Esophagus muscularis mucosa (tissue), 3 donors: ENCODE results near the gene CSF2RB.

ENCODE experiments used
- CTCF ChIP-seq, 3 experiments: fragments of 200-600 bp in 2 of 3; fragments of 450-650 bp in 1 of 3; sonication (generic) in 2 of 3; IDR thresholded peaks; one replicate each; pipeline ENCODE4 v1.5.1; 2017 to 2019; ENCODE audit warnings: antibody characterized with exemption in 3 of 3, mild to moderate bottlenecking in 2 of 3, moderate library complexity in 1 of 3
- POLR2AphosphoS5 ChIP-seq, 2 donors: sonication (generic); formaldehyde crosslinking; IDR thresholded peaks; one replicate each; pipeline ENCODE4 v1.6.1; 2017; ENCODE audit warnings: antibody characterized with exemption in 2 of 2

- TF ChIP-seq CTCF (IDR thresholded peaks at IDR 0.05) (peak in 2 of 3 experiments; percentile 18 to 43), POLR2AphosphoS5 (IDR thresholded peaks at IDR 0.05) (no peak)
Measured at GRCh38 chr22:36986242-36986821, 72.9 kb downstream of the CSF2RB start.
